Activated CD4-positive, alpha-beta T cell treated with anti-CD3 and anti-CD28 coated beads, Interleukin-2, amount 50 U/mL, for 1 hour (primary cell): Measurements from ENCODE around the gene SLC6A5.

ENCODE experiments used
- DNase-seq: peaks from one replicate; pipeline ENCODE4 v3.0.0-alpha.2; 2020

The SLC6A5 gene

GRCh38 chr11:20597154-20597679, 2.2 kb upstream of the SLC6A5 start:
- DNase-seq = no peak

GRCh38 chr11:20597680-20598484, 1.5 kb upstream of the SLC6A5 start:
- no peak for DNase-seq

- DNase-seq = no peak
These were observed 916 bp upstream of the SLC6A5 start for GRCh38 chr11:20598492-20598891.

GRCh38 chr11:20600020-20600346, 575 bp downstream of the SLC6A5 start:
- DNase-seq = no peak

GRCh38 chr11:20600551-20600950, 1.1 kb downstream of the SLC6A5 start:
- no peak for DNase-seq

- DNase-seq = no peak
These were observed 2.0 kb downstream of the SLC6A5 start for GRCh38 chr11:20601221-20601914.

GRCh38 chr11:20604295-20604803, 4.9 kb downstream of the SLC6A5 start:
- DNase-seq = no peak

GRCh38 chr11:20604864-20605601, 5.6 kb downstream of the SLC6A5 start:
- no peak for DNase-seq

GRCh38 chr11:20605602-20606091, 6.2 kb downstream of the SLC6A5 start:
- no peak for DNase-seq

GRCh38 chr11:20608934-20609333, 9.5 kb downstream of the SLC6A5 start:
- DNase-seq = no peak

- peak; percentile 45 for DNase-seq
These were observed 10.6 kb downstream of the SLC6A5 start for GRCh38 chr11:20609727-20610707.

- no peak for DNase-seq
These were observed 11.4 kb downstream of the SLC6A5 start for GRCh38 chr11:20610825-20611224.

GRCh38 chr11:20611445-20611844, 12.0 kb downstream of the SLC6A5 start:
- no peak for DNase-seq

- DNase-seq = no peak
These were observed 12.5 kb downstream of the SLC6A5 start for GRCh38 chr11:20611892-20612291.

- DNase-seq = no peak
These were observed 13.0 kb downstream of the SLC6A5 start for GRCh38 chr11:20612416-20612815.

GRCh38 chr11:20616920-20617319, 17.5 kb downstream of the SLC6A5 start:
- no peak for DNase-seq

GRCh38 chr11:20617346-20618005, 18.1 kb downstream of the SLC6A5 start:
- DNase-seq = no peak

- no peak for DNase-seq
These were observed 18.7 kb downstream of the SLC6A5 start for GRCh38 chr11:20618083-20618482.

- DNase-seq = no peak
These were observed 21.6 kb downstream of the SLC6A5 start for GRCh38 chr11:20620988-20621387.

- DNase-seq = no peak
These were observed 22.3 kb downstream of the SLC6A5 start for GRCh38 chr11:20621679-20622078.

GRCh38 chr11:20623252-20623651, 23.8 kb downstream of the SLC6A5 start:
- DNase-seq = no peak
